ENCODE measurements around the gene CYP27B1. TPM values are rescaled to one million over a fixed set of nuclear protein-coding genes. Genes with fewer than 3 reads are reported as not detected.

The CYP27B1 gene
- total RNA-seq, 1 experiment from 2014 or later = 11.6 TPM

- Histone ChIP-seq H3K9me3 (ENCODE audit: control insufficient read depth in 1 of 2, insufficient read depth in 1 of 2, low read depth in 1 of 2, low read length in 2 of 2) (no peaks in the 10 kb centered on the region), H4K20me1 (ENCODE audit: insufficient read depth) (no peaks in the 10 kb centered on the region; the same call in 1 of the 2 replicates), H3K79me2 (ENCODE audit: insufficient read depth, low read length) (no peaks in the 10 kb centered on the region), H2AFZ (ENCODE audit: low read depth, low read length, poor library complexity, severe bottlenecking) (no peak overlapping the region), H3K27ac (ENCODE audit: low read depth, low read length) (no peak overlapping the region), H3K36me3 (ENCODE audit: control insufficient read depth in 1 of 2, insufficient read depth in 2 of 2, low read length in 2 of 2) (peaks cover 3 to 9% of the 10 kb centered on the region in 2 experiments; a peak in 3 of 4 replicates), H3K4me3 (replicated peaks in 1 of 2; ENCODE audit: low read depth in 1 of 2, low read length in 2 of 2) (no peak overlapping the region), H3K27me3 (ENCODE audit: insufficient read depth, low read length) (no peaks in the 10 kb centered on the region), H3K4me1 (ENCODE audit: control insufficient read depth in 1 of 2, insufficient read depth in 2 of 2, low read length in 2 of 2) (no peaks in the 10 kb centered on the region), H3K9me2 (ENCODE audit: insufficient read depth) (no peaks in the 10 kb centered on the region), H3K4me2 (ENCODE audit: low read length) (no peak overlapping the region), H3K9ac (ENCODE audit: low read length) (no peak overlapping the region)
- DNase-seq (ENCODE audit: low read depth, low spot score) = no peak
- BruUV-seq (replicated peaks) = no TSS peak
- intact Hi-C loops (cut with micrococcal nuclease) = no loop called here
- CTCF ChIA-PET = no interaction called here
- RAD21 ChIA-PET (ENCODE audit: low non-redundant PET in 1 of 2, low total read pairs in 2 of 2, uncharacterized antibody in 2 of 2, unreplicated experiment in 2 of 2) = no interaction called here
- POLR2A ChIA-PET = no interaction called here
- TF ChIP-seq CBX3 (IDR thresholded peaks at IDR 0.05; ENCODE audit: low read depth) (no peak), SRF (IDR thresholded peaks at IDR 0.05; ENCODE audit: low read depth) (no peak), JUND (IDR thresholded peaks at IDR 0.05) (no peak), ZFX (IDR thresholded peaks at IDR 0.05) (no peak), SIN3A (IDR thresholded peaks at IDR 0.05; ENCODE audit: low read depth) (no peak), EGR1 (IDR thresholded peaks at IDR 0.05; ENCODE audit: low read depth) (no peak), EZH2 (IDR thresholded peaks at IDR 0.05) (no peak), YY1 (IDR thresholded peaks at IDR 0.05; ENCODE audit: extremely low read depth, insufficient replicate concordance, low read depth, low read length) (no peak), ATF3 (IDR thresholded peaks at IDR 0.05) (no peak), CTCF (IDR thresholded peaks at IDR 0.05 in 2 of 3, conservative IDR thresholded peaks at IDR 0.05 in 1 of 3; ENCODE audit: borderline replicate concordance in 1 of 3, insufficient read depth in 1 of 3, low read depth in 2 of 3, low read length in 2 of 3) (no peak), EZH2phosphoT487 (IDR thresholded peaks at IDR 0.05; ENCODE audit: borderline replicate concordance) (no peak), SP1 (IDR thresholded peaks at IDR 0.05; ENCODE audit: low read depth) (no peak), RAD21 (IDR thresholded peaks at IDR 0.05; ENCODE audit: low read depth) (no peak), ELF1 (IDR thresholded peaks at IDR 0.05; ENCODE audit: borderline replicate concordance, low read depth) (no peak), POLR2A (IDR thresholded peaks at IDR 0.05; ENCODE audit: borderline replicate concordance, extremely low read depth, insufficient read depth, insufficient read length) (no peak), FOSL1 (IDR thresholded peaks at IDR 0.05; ENCODE audit: low read depth) (no peak), REST (IDR thresholded peaks at IDR 0.05; ENCODE audit: low read depth) (no peak), MAX (IDR thresholded peaks at IDR 0.05) (no peak)
- ATAC-seq = no peak
Observed at GRCh38 chr12:57713209-57713608, 53.7 kb downstream of the CYP27B1 start.

Data from HCT116 (cell line).